ENCODE data around the gene NUMB. TPM values are rescaled to one million over a fixed set of nuclear protein-coding genes. Genes with fewer than 3 reads are reported as not detected.

Gene NUMB
- total RNA-seq = 88.8 and 92.4 TPM in 2 replicates
- long read RNA-seq, transcript NUMB-211 (11 exons, 3,607 nt) = minor isoform, 7 of 136 reads
- long read RNA-seq, transcript NUMB-226 (5 exons, 847 nt) = minor isoform, 8 of 136 reads
- long read RNA-seq, transcript NUMB-213 (13 exons, 3,588 nt) = major isoform, 15 of 136 reads
- long read RNA-seq, transcript NUMB-215 (12 exons, 3,037 nt) = minor isoform, 9 of 136 reads
- long read RNA-seq, partial matches to known transcripts = 26 of 136 reads
- long read RNA-seq, other reads (novel, unspliced or antisense) = 64 of 136 reads

DNA sequence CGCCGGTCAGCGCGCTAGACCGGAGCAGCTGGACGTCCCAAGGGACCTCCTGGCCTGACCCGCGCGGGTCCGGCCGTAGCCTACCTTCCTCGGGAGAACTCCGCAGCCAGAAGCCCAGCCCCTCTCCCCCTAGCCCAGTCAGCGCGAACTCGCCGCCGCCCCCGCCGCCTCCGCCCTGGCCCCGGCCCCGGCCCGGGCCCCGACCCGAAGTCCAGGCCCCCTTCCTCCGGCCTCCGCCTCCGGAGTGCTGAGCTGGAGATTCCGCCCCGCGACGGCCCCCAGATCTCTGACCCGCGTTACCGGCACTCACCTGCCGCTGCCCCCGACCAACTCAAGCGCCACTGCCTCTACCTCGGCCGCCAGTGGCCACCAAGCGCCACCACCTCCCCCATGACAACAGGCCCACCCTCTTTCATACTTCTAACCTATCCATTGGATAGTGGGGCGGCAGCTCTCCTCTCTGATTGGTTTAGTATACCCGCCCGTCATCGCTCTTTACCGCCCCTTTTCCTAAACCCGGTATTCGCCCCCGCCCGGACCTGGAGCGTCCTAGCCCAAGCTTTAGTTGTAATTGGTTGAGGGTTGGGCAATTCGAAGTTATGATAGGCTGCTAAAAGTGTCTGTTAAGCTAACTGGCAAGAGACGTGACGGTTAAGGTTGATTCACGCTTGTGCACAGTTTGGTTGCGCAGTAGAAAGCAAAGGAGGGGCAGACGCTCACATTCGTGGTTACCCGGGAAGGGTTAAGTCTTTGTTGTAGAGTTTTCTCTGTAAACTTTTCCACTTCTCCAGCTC lies at the start of gene NUMB:
TSS of gene NUMB (minus strand) at position 364 of the 794 bp plus-strand sequence. CDS start 102,795 bp downstream, outside the sequence.
- peaks cover 44% of the 10 kb centered on the region for H3K4me1 Mint-ChIP-seq (ENCODE audit: low read depth)
- H3K36me3 Mint-ChIP-seq (ENCODE audit: insufficient read depth) = no peaks in the 10 kb centered on the region
- peak within 1 kb of the TSS; percentile 98 for H3K4me3 Mint-ChIP-seq (ENCODE audit: low read depth)
- DNase-seq (ENCODE audit: low spot score, unreplicated experiment) = peak; percentile 94
- H3K27me3 Mint-ChIP-seq = no peaks in the 10 kb centered on the region
- H3K9me3 Mint-ChIP-seq (ENCODE audit: low read depth) = no peaks in the 10 kb centered on the region
- TF ChIP-seq, protein P1, sequence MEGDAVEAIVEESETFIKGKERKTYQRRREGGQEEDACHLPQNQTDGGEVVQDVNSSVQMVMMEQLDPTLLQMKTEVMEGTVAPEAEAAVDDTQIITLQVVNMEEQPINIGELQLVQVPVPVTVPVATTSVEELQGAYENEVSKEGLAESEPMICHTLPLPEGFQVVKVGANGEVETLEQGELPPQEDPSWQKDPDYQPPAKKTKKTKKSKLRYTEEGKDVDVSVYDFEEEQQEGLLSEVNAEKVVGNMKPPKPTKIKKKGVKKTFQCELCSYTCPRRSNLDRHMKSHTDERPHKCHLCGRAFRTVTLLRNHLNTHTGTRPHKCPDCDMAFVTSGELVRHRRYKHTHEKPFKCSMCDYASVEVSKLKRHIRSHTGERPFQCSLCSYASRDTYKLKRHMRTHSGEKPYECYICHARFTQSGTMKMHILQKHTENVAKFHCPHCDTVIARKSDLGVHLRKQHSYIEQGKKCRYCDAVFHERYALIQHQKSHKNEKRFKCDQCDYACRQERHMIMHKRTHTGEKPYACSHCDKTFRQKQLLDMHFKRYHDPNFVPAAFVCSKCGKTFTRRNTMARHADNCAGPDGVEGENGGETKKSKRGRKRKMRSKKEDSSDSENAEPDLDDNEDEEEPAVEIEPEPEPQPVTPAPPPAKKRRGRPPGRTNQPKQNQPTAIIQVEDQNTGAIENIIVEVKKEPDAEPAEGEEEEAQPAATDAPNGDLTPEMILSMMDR (IDR thresholded peaks at IDR 0.05; ENCODE audit: unreplicated experiment) = no peak
- H3K27ac Mint-ChIP-seq = peak within 1 kb of the TSS; percentile 99

DNA sequence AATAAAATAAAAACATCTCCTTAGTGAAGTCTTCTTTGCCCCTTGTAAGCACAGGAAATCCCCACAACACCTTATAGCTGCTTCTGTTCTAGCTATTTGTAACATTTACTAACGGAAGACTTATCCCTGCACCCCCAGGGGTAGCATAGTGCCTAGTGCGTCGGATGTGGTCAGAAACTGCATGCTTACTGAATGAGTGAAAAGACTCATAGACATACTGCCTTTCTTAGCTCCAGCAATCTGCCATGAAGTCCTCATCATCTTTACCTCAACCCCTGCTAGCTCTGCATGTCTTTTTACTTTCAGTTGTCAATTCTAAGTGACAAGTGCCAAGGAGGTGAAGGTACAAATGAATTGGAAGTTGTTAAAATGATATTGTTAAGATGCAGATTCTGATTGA lies 45.3 kb upstream of the NUMB start:
- DNase-seq (ENCODE audit: low spot score, unreplicated experiment) = no peak
- Mint-ChIP-seq H3K4me3 (ENCODE audit: low read depth) (no peak overlapping the region), H3K9me3 (ENCODE audit: low read depth) (no peaks in the 10 kb centered on the region), H3K27ac (no peak overlapping the region), H3K4me1 (ENCODE audit: low read depth) (no peaks in the 10 kb centered on the region), H3K27me3 (no peaks in the 10 kb centered on the region), H3K36me3 (ENCODE audit: insufficient read depth) (peaks cover 11% of the 10 kb centered on the region)
- TF ChIP-seq, protein P1 (IDR thresholded peaks at IDR 0.05; ENCODE audit: unreplicated experiment) = no peak

DNA sequence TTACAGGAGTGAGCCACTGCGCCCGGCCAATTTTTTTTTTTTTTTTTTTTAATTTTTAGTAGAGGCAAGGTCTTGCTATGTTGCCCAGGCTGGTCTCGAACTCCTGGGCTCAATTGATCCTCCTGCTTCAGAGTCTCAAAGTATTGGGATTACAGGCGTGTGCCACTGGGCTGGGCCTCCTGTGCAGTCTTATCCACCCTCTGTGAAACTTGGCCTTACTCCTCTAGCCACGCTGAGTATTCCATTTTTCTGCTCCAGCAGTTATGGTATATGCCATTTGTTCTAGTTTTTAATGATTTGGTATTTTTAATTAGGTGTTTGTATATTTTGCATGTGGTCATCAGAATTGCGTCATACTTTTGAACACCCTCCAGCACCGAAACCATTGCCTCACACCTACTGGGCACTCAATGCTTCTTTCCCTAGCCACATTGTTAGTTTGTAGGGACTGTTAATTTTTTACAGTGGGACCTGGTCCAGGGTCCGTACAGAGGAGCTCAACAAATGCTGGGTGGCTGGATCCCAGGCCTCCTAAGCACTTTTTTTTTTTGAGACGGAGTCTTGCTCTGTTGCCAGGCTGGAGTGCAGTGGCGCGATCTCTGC lies 43.8 kb upstream of the NUMB start:
- no peak for DNase-seq (ENCODE audit: low spot score, unreplicated experiment)
- Mint-ChIP-seq H3K4me1 (ENCODE audit: low read depth) (no peaks in the 10 kb centered on the region), H3K9me3 (ENCODE audit: low read depth) (no peaks in the 10 kb centered on the region), H3K4me3 (ENCODE audit: low read depth) (no peak overlapping the region), H3K36me3 (ENCODE audit: insufficient read depth) (peaks cover 14% of the 10 kb centered on the region), H3K27ac (no peak overlapping the region), H3K27me3 (no peaks in the 10 kb centered on the region)
- TF ChIP-seq, protein P1 (IDR thresholded peaks at IDR 0.05; ENCODE audit: unreplicated experiment) = no peak

DNA sequence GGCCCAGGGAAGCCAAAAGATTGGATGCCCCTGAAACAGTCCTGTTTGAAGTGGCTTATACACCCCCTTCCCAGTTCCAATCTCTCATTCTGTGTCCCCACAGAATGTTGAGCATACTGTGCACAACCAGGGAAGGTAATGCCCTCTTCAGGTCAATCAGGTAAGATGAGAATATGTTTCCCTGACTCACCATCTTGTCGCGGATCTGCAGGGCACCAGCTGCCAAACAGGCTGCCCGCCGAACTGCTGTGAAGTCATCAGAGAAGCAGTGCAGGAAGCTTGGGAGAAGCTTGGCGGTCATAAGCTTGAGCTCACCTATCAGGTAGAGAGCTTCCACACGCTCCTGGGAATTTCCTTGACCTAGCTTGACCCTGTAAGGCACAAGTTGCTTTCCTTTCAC lies 42.0 kb upstream of the NUMB start:
- DNase-seq (ENCODE audit: low spot score, unreplicated experiment) = no peak
- Mint-ChIP-seq H3K27me3 (no peaks in the 10 kb centered on the region), H3K9me3 (ENCODE audit: low read depth) (no peaks in the 10 kb centered on the region), H3K27ac (no peak overlapping the region), H3K36me3 (ENCODE audit: insufficient read depth) (peaks cover 19% of the 10 kb centered on the region), H3K4me1 (ENCODE audit: low read depth) (no peaks in the 10 kb centered on the region), H3K4me3 (ENCODE audit: low read depth) (no peak overlapping the region)
- TF ChIP-seq, protein P1 (IDR thresholded peaks at IDR 0.05; ENCODE audit: unreplicated experiment) = no peak

DNA sequence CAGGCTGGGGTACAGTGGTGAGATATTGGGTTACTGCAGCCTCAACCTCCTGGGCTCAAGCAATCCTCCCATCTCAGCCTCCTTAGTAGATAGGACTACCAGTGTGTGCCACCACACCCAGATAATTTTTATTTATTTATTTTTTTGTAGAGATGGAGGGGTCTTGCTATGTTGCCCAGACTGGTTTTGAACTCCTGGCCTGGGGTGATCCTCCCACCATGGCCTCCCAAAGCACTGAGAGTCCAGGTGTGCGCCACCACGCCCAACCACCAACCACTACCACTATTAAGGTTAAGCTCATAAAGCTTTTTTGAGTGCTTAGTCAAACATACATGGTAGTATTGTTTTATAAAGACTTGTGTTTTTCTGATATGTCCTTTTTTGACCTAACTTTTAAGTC lies 36.2 kb upstream of the NUMB start:
- no peak for DNase-seq (ENCODE audit: low spot score, unreplicated experiment)
- Mint-ChIP-seq H3K27me3 (no peaks in the 10 kb centered on the region), H3K27ac (no peak overlapping the region), H3K4me3 (ENCODE audit: low read depth) (no peak overlapping the region), H3K4me1 (ENCODE audit: low read depth) (peaks cover 17% of the 10 kb centered on the region), H3K9me3 (ENCODE audit: low read depth) (no peaks in the 10 kb centered on the region), H3K36me3 (ENCODE audit: insufficient read depth) (peaks cover 21% of the 10 kb centered on the region)
- TF ChIP-seq, protein P1 (IDR thresholded peaks at IDR 0.05; ENCODE audit: unreplicated experiment) = no peak
